PFSK-1 (cell line): ENCODE measurements around the gene CHD3.

Experiments
- FOXP2 ChIP-seq: optimal IDR thresholded peaks from 2 replicates; pipeline ENCODE3; 2011; ENCODE audit warnings: borderline replicate concordance, control low read depth, inconsistent platforms; ENCODE audit not compliant: insufficient read depth; ENCODE audit errors: extremely low read length, extremely low read depth
- POLR2AphosphoS5 ChIP-seq: IDR thresholded peaks from 2 replicates; pipeline ENCODE4 v1.6.1; 2012; ENCODE audit warnings: low read depth, mild to moderate bottlenecking, control low read depth, low read length, moderate library complexity
- SIN3A ChIP-seq: IDR thresholded peaks from 2 replicates; pipeline ENCODE4 v1.6.1; 2012; ENCODE audit warnings: mild to moderate bottlenecking, low read length, moderate library complexity, borderline replicate concordance; ENCODE audit not compliant: insufficient read depth

- TF ChIP-seq SIN3A (0 out of 2 replicates have a peak, but pooled peaks have one; percentile 71), POLR2AphosphoS5 (no peak; the same call in 1 of the 2 replicates), FOXP2 (no peak)
Observed at GRCh38 chr17:7841915-7842379, 46.6 kb upstream of the CHD3 start.
